Measurements from ENCODE around the gene SLAMF6.
"Not testable (repeated sequence)": the region's sequence is repeated elsewhere in the genome, so short reads cannot be mapped to it uniquely, and the experiment has no call there.

SLAMF6 gene

DNA sequence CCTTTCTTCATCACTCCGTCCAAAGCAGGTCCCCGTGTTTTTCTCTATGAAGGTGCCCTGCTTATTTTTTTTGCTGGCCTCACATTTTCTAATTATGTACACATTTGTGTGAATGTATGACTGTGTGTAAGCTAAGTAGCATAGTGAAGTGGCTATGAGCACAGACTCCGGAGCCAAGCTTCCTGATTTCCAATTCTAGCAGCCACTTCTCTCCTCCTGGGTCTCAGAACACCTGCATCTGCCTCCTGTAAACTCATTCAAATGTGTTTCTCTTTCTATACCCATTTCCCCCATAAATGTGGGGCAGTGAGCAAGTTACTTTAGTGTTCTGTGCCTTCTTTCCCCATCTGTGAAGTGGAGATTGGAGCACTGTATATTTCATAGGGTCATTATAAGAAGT is 2.1 kb downstream of the SLAMF6 start:
- Histone ChIP-seq H3K4me1 (ENCODE audit: control insufficient read depth, insufficient read depth, low read length) (peaks cover 16% of the 10 kb centered on the region), H3K36me3 (ENCODE audit: control insufficient read depth, insufficient read depth, low read length) (no peaks in the 10 kb centered on the region), H3K9ac (ENCODE audit: low read length) (no peak overlapping the region), H3K9me3 (ENCODE audit: control insufficient read depth, low read length) (no peaks in the 10 kb centered on the region), H3K4me3 (ENCODE audit: low read length) (no peak overlapping the region), H3K27me3 (ENCODE audit: control insufficient read depth, insufficient read depth, low read length) (no peaks in the 10 kb centered on the region)

DNA sequence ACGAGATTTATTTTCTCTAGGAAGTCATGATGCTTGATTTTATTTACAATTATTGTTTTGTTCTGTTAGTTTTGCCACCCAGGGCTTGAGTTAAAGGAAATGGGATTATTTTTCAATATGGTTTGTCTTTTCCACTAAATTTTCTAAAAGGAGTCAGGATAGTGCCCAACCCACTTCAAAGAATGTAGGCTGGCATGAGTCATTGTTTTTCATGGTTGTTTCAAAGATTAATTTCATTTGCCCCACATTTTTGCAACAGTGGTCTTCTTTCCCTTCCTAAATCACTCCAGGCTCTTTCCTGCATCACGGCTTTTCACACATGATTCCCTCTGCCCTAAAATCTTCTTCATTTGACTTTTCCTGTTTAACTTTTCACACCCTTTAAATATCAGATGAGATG is 2.5 kb downstream of the SLAMF6 start:
- H3K27me3 ChIP-seq (ENCODE audit: control insufficient read depth, insufficient read depth, low read length), result no peaks in the 10 kb centered on the region
- H3K9me3 ChIP-seq (ENCODE audit: control insufficient read depth, low read length), result no peaks in the 10 kb centered on the region
- H3K9ac ChIP-seq (ENCODE audit: low read length), result no peak overlapping the region
- H3K4me3 ChIP-seq (ENCODE audit: low read length), result no peak overlapping the region
- H3K36me3 ChIP-seq (ENCODE audit: control insufficient read depth, insufficient read depth, low read length), result no peaks in the 10 kb centered on the region
- peaks cover 16% of the 10 kb centered on the region for H3K4me1 ChIP-seq (ENCODE audit: control insufficient read depth, insufficient read depth, low read length)

DNA sequence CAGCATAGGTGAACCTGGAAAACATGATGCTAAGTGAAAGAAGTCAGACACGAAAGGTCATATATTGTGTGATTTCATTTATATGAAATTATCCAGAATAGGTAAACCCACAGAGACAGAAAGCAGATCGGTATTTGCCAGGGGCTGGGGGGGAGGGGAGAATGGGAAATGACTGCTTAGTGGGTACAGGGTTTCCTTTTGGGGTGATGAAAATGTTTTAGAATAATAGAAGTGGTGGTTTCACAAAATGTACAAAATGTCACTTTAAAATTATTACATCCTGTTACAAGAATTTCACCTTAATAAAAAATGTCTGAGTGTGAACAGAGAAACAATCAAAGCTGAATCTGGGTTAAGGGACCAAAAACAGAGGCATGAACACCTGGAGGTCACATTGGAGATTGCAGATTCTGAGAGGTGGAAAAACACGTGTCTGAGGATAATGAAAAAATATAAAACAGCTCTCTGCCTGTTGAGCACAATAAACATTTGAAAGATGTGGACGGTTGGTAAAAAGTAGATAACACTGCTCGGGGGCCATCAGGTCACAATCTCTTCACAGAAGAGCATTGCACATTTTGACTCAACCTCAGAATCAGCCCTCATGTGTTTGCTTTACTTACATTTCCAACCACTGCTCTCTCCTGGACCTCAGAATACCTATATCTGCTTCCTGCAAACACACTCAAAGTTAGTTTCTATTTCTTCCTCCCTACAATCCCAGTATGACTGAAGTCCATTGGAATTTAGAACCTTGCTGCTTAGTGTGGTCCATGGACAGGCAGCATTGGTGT is 3.2 kb downstream of the SLAMF6 start:
- peaks cover 16% of the 10 kb centered on the region for H3K4me1 ChIP-seq (ENCODE audit: control insufficient read depth, insufficient read depth, low read length)
- no peaks in the 10 kb centered on the region for H3K9me3 ChIP-seq (ENCODE audit: control insufficient read depth, low read length)
- H3K36me3 ChIP-seq (ENCODE audit: control insufficient read depth, insufficient read depth, low read length), result no peaks in the 10 kb centered on the region
- no peaks in the 10 kb centered on the region for H3K27me3 ChIP-seq (ENCODE audit: control insufficient read depth, insufficient read depth, low read length)
- H3K9ac ChIP-seq (ENCODE audit: low read length), result no peak overlapping the region
- no peak overlapping the region for H3K4me3 ChIP-seq (ENCODE audit: low read length)

DNA sequence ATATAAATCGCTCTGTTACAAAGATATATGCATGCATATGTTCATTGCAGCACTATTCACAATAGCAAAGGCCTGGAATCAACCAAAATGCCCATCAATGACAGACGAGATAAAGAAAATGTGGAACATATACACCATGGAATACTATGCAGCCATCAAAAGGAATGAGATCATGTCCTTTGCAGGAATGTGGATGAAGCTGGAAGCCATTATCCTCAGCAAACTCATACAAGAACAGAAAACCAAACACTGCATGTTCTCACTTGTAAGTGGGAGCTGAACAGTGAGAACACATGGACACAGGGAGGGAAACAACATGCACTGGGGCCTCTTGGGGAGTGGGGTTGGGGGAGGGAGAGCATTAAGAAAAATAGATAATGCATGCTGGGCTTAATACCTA is 5.5 kb downstream of the SLAMF6 start:
- not testable (repeated sequence) for H3K9me3 ChIP-seq (ENCODE audit: control insufficient read depth, low read length); H3K9ac ChIP-seq (ENCODE audit: low read length); H3K4me3 ChIP-seq (ENCODE audit: low read length); H3K36me3 ChIP-seq (ENCODE audit: control insufficient read depth, insufficient read depth, low read length); H3K27me3 ChIP-seq (ENCODE audit: control insufficient read depth, insufficient read depth, low read length)
- H3K4me1 ChIP-seq (ENCODE audit: control insufficient read depth, insufficient read depth, low read length), result peaks cover 16% of the 10 kb centered on the region

DNA sequence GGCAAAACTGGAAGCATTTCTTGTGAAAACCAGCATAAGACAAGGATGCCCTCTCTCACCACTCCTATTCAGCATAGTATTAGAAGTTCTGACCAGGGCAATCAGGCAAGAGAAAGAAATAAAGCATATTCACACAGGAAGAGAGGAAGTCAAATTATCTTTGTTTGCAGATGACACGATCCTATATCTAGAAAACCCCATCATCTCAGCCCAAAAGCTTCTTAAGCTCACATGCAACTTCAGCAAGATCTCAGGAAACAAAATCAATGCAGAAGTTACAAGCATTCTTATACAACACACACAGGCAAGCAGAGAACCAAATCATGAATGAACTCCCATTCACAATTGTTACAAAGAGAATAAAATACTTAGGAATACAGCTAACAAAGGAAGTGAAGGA is 7.1 kb downstream of the SLAMF6 start:
- H3K36me3 ChIP-seq (ENCODE audit: control insufficient read depth, insufficient read depth, low read length); H3K4me3 ChIP-seq (ENCODE audit: low read length); H3K9ac ChIP-seq (ENCODE audit: low read length); H3K9me3 ChIP-seq (ENCODE audit: control insufficient read depth, low read length); H3K27me3 ChIP-seq (ENCODE audit: control insufficient read depth, insufficient read depth, low read length): not testable (repeated sequence)
- peaks cover 14% of the 10 kb centered on the region for H3K4me1 ChIP-seq (ENCODE audit: control insufficient read depth, insufficient read depth, low read length)

DNA sequence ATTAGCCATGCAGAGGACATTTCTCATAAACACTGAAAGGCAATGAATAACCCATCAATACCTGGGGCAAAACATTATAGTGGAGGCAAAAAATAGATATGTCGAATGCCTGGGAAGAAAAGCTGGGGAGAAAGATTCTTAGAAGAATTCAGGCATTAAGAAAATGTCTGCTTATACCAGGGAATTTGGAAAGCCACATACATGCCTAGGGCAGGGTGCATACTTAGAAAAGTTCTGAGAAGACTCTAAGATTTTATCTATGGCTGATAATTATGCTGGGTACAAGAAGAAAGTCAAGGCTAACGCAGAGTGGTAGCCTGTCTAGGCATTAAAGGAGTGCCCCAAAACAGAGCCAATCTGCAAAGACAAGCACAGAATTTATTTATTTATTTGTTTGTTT is 18.4 kb downstream of the SLAMF6 start:
- Histone ChIP-seq H3K27me3 (ENCODE audit: control insufficient read depth, insufficient read depth, low read length) (no peaks in the 10 kb centered on the region), H3K36me3 (ENCODE audit: control insufficient read depth, insufficient read depth, low read length) (no peaks in the 10 kb centered on the region), H3K9ac (ENCODE audit: low read length) (no peak overlapping the region), H3K4me1 (ENCODE audit: control insufficient read depth, insufficient read depth, low read length) (peaks cover 16% of the 10 kb centered on the region), H3K4me3 (ENCODE audit: low read length) (no peak overlapping the region), H3K9me3 (ENCODE audit: control insufficient read depth, low read length) (no peaks in the 10 kb centered on the region)

DNA sequence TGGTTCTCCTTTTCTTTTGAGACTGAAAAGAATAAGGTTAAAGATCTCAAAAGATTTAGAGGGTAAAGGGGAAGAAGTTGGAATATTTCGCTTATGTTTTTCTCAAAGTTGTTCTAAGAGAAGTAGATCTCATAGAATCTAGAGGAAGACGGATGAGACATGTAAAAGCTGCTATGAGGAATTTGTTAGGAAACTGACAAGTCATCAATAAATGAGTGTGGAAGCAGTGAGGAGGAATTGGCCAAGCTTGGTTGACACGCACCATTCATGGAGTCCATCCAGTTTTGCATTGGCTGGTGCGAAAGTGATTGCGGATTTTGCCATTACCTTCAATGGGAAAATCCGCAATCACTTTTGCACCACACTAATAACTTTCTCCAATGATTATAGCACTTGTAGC is 20.0 kb downstream of the SLAMF6 start:
- H3K27me3 ChIP-seq (ENCODE audit: control insufficient read depth, insufficient read depth, low read length), result no peaks in the 10 kb centered on the region
- H3K9ac ChIP-seq (ENCODE audit: low read length), result no peak overlapping the region
- H3K4me1 ChIP-seq (ENCODE audit: control insufficient read depth, insufficient read depth, low read length), result peaks cover 16% of the 10 kb centered on the region
- no peaks in the 10 kb centered on the region for H3K36me3 ChIP-seq (ENCODE audit: control insufficient read depth, insufficient read depth, low read length)
- H3K9me3 ChIP-seq (ENCODE audit: control insufficient read depth, low read length), result no peaks in the 10 kb centered on the region
- H3K4me3 ChIP-seq (ENCODE audit: low read length), result no peak overlapping the region

DNA sequence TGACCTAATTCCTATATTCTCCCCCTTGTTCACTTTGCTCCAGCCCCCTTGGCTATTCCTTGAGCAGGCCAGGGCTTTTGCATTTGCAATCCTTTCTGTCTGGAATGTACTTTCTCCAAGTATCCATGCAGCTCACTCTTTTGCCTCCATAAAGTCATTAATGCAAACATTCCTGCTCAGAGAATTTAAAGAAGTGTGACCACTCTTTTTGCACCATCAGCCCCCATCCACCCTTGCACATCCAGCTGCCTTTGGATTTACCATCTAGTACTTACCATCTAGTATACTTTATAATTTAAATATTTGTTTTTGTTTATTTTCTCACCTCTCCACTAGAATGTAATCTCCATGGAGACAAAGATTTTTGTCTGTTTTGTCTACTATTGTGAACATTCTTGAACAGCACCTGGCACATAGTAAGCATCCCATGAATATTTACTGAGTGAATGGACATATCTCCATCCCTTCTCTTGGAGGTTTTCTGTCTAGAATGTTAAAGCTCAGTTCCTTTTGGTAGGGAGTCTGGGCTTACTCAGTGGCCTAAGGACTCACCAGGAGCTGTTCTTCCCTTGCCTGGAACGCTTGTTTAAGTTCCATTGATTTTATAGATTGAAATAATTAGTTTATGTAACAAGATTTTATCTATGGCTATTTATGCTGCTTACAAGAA is 22.6 kb downstream of the SLAMF6 start:
- no peaks in the 10 kb centered on the region for H3K9me3 ChIP-seq (ENCODE audit: control insufficient read depth, low read length)
- H3K36me3 ChIP-seq (ENCODE audit: control insufficient read depth, insufficient read depth, low read length), result no peaks in the 10 kb centered on the region
- peaks cover 16% of the 10 kb centered on the region for H3K4me1 ChIP-seq (ENCODE audit: control insufficient read depth, insufficient read depth, low read length)
- H3K4me3 ChIP-seq (ENCODE audit: low read length), result no peak overlapping the region
- no peak overlapping the region for H3K9ac ChIP-seq (ENCODE audit: low read length)
- no peaks in the 10 kb centered on the region for H3K27me3 ChIP-seq (ENCODE audit: control insufficient read depth, insufficient read depth, low read length)

DNA sequence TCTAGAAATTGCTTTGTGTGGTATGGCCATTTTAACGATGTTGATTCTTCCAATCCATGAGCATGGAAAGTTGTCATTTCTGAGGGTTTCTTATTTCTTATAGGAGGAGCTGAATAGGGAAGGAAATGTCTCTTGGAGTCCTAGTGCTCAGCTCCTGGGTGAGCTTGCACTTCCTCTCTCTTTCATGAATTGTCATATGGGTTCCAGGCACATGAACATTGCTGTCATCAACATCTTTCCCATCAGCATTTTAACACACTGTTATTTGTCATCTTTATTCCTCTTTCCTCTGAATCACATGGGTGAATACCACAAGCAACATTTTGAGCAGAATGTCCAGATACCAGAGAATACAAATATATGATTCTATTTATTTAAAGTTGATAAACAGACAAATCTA is 23.4 kb downstream of the SLAMF6 start:
- no peaks in the 10 kb centered on the region for H3K36me3 ChIP-seq (ENCODE audit: control insufficient read depth, insufficient read depth, low read length)
- no peak overlapping the region for H3K9ac ChIP-seq (ENCODE audit: low read length)
- H3K4me3 ChIP-seq (ENCODE audit: low read length), result no peak overlapping the region
- peaks cover 14% of the 10 kb centered on the region for H3K4me1 ChIP-seq (ENCODE audit: control insufficient read depth, insufficient read depth, low read length)
- H3K9me3 ChIP-seq (ENCODE audit: control insufficient read depth, low read length), result no peaks in the 10 kb centered on the region
- no peaks in the 10 kb centered on the region for H3K27me3 ChIP-seq (ENCODE audit: control insufficient read depth, insufficient read depth, low read length)

DNA sequence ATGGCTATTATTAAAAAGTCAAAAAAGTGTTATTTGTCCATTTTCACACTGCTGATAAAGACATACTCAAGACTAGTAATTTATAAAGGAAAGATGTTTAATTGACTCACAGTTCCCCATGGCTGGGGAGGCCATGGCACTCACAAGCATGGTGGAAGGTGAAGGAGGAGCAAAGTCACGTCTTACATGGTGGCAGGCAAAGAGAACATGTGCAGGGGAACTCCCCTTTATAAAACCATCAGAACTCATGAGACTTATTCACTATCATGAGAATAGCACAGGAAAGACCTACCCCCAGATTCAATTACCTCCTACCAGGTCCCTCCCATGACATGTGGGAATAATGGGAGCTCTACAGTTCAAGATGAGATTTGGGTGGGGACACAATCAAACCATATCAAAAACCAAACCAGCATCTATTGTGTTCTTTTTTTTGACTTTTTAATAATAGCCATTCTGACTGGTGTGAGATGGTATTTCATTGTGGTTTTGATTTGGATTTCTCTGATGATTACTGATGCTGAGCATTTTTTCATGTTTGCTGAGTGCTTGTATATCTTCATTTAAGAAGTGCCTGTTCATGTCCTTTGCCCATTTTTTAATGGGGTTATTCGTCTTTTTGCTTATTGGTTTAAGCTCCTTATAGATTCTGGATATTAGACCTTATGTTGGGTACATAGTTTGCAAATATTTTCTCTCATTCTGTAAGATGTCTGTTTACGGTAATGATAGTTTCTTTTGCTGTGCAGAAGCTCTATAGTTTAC is 24.6 kb downstream of the SLAMF6 start:
- H3K4me3 ChIP-seq (ENCODE audit: low read length); H3K9ac ChIP-seq (ENCODE audit: low read length); H3K36me3 ChIP-seq (ENCODE audit: control insufficient read depth, insufficient read depth, low read length); H3K9me3 ChIP-seq (ENCODE audit: control insufficient read depth, low read length); H3K4me1 ChIP-seq (ENCODE audit: control insufficient read depth, insufficient read depth, low read length); H3K27me3 ChIP-seq (ENCODE audit: control insufficient read depth, insufficient read depth, low read length): not testable (repeated sequence)

DNA sequence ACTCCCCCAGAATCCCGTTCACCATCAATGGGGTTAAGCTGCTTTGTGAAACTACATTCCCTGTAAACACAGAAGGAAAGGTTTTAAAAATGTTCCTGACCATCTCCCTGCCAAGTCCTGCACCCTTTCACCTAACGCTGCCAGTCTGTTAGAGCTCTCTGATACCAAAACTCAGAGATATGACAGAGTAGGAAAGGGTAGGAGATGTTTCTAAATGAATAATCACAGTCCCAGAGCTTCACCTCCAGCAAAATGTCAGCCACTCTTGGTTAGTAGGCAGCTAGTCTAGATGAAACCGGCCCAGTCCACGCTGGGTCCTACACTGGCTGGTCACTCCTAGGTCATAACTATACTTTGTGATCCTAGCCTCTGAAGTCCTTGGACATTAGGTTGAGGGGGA is 26.7 kb downstream of the SLAMF6 start:
- H3K36me3 ChIP-seq (ENCODE audit: control insufficient read depth, insufficient read depth, low read length), result no peaks in the 10 kb centered on the region
- H3K27me3 ChIP-seq (ENCODE audit: control insufficient read depth, insufficient read depth, low read length), result no peaks in the 10 kb centered on the region
- H3K9me3 ChIP-seq (ENCODE audit: control insufficient read depth, low read length), result no peaks in the 10 kb centered on the region
- no peaks in the 10 kb centered on the region for H3K4me1 ChIP-seq (ENCODE audit: control insufficient read depth, insufficient read depth, low read length)
- H3K4me3 ChIP-seq (ENCODE audit: low read length), result no peak overlapping the region
- no peak overlapping the region for H3K9ac ChIP-seq (ENCODE audit: low read length)

DNA sequence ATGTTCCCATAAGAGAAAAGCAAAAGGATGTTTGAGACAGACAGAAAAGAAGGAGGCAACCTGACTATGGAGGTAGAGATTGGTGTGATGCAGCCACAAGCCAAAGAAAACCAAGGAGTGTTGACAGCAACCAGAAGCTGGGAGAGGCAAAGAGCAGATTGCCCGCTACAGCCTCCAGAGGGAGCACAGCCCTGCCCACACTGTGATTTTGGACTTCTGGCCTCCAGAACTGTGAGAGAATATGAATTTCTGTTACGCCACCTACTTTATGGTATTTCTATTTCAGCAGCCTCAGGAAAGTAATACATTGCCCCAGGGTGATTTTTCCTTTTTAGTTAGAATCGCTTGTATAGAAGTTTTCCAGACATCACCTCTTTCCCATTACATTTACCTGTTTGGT is 28.4 kb downstream of the SLAMF6 start:
- no peaks in the 10 kb centered on the region for H3K27me3 ChIP-seq (ENCODE audit: control insufficient read depth, insufficient read depth, low read length)
- no peaks in the 10 kb centered on the region for H3K9me3 ChIP-seq (ENCODE audit: control insufficient read depth, low read length)
- H3K9ac ChIP-seq (ENCODE audit: low read length), result no peak overlapping the region
- H3K36me3 ChIP-seq (ENCODE audit: control insufficient read depth, insufficient read depth, low read length), result no peaks in the 10 kb centered on the region
- H3K4me1 ChIP-seq (ENCODE audit: control insufficient read depth, insufficient read depth, low read length), result no peaks in the 10 kb centered on the region
- no peak overlapping the region for H3K4me3 ChIP-seq (ENCODE audit: low read length)

Measured in mucosa of stomach (tissue), 1 donor.